ENCODE measurements around the gene NLRP1. TPM values are rescaled to one million over a fixed set of nuclear protein-coding genes. Genes with fewer than 3 reads are reported as not detected.

NLRP1 gene
- total and polyA plus RNA-seq, 9 donors, result 29.3 to 75.9 (median 59.5) TPM

DNA sequence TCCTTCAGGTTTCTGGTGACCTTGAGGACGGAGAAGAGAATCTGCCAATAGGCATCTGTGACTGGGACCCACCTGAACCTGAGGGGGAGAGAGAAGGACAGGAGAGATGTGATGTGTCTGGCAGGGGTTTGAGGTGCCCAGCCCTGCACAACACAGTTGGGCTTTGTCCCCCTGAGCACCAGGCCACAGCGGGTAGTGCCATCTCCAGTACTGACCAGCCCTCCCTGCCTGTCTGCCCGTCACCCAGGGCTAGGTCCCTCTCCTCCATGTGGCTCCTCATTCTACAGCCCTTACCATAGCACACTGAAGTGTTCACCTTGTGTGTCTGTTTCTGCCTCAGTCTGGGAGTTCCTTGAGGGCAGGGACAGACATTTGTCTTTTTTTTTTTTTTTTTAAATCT, 30.8 kb downstream of the NLRP1 start:
- WGBS, 3 donors, result 56 to 80% (median 75%) methylated on average over 3 of the region's 3 CpGs
- intact Hi-C loops (cut with DNase I), result no loop called here
- Histone ChIP-seq H3K27ac (no peak overlapping the region), H3K4me1 (ENCODE audit: insufficient read depth) (no peaks in the 10 kb centered on the region), H3K36me3 (no peaks in the 10 kb centered on the region), H3K9me3 (no peaks in the 10 kb centered on the region), H3K4me3 (no peak overlapping the region), H3K27me3 (no peaks in the 10 kb centered on the region)
- no peak for TF ChIP-seq EP300 (IDR thresholded peaks at IDR 0.05)
- TF ChIP-seq, protein P1, sequence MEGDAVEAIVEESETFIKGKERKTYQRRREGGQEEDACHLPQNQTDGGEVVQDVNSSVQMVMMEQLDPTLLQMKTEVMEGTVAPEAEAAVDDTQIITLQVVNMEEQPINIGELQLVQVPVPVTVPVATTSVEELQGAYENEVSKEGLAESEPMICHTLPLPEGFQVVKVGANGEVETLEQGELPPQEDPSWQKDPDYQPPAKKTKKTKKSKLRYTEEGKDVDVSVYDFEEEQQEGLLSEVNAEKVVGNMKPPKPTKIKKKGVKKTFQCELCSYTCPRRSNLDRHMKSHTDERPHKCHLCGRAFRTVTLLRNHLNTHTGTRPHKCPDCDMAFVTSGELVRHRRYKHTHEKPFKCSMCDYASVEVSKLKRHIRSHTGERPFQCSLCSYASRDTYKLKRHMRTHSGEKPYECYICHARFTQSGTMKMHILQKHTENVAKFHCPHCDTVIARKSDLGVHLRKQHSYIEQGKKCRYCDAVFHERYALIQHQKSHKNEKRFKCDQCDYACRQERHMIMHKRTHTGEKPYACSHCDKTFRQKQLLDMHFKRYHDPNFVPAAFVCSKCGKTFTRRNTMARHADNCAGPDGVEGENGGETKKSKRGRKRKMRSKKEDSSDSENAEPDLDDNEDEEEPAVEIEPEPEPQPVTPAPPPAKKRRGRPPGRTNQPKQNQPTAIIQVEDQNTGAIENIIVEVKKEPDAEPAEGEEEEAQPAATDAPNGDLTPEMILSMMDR (IDR thresholded peaks at IDR 0.05), result no peak
- no peak for TF ChIP-seq POLR2A (IDR thresholded peaks at IDR 0.05)
- no peak for DNase-seq

GRCh38 chr17:5552841-5553240, 31.5 kb downstream of the NLRP1 start:
- Histone ChIP-seq H3K4me1 (ENCODE audit: insufficient read depth) (no peaks in the 10 kb centered on the region), H3K9me3 (no peaks in the 10 kb centered on the region), H3K4me3 (no peak overlapping the region), H3K27ac (no peak overlapping the region), H3K27me3 (no peaks in the 10 kb centered on the region), H3K36me3 (no peaks in the 10 kb centered on the region)
- no peak for DNase-seq
- TF ChIP-seq EP300 (IDR thresholded peaks at IDR 0.05) (no peak), POLR2A (IDR thresholded peaks at IDR 0.05) (no peak)
- TF ChIP-seq, protein P1 (IDR thresholded peaks at IDR 0.05), result no peak
- intact Hi-C loops (cut with DNase I), result no loop called here

DNA sequence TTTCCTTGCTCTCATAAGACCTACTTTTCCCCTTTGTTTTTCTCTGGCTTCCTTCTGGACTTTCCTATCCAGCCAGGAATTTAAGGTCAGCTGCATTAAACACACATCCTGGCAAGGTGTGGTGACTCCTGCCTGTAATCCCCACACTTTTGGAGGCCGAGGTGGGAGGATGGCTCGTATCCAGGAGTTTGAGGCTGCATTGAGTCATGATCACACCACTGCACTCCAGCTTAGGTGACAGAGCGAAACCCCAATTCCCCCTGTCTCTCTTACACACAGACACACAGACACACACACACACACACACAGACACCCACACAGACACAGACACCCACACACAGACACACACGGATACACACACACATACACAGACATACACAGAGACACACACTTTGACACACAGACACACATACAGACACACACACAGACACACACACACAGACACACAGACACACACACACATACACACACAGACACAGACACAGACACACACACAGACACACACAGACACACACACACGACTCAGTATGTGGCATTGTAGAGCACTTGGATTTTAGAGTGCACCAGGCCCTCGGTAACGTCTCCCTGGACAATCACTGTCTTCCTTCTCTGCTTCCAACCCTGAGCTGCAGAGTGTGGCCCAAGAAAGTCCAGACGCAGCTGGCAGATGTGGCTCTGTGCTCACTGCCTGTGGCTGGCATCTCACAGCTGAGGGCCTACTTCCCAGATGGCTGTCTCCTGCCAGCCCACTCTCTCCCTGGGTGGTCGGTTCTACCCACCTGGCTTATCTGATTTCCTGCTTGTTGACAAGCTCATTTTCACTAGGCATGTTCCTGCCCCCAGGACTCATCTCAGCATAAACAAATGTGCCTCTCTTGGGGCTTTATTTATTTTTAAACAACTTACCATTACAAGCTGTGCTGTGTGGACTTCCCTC, 39.0 kb downstream of the NLRP1 start:
- Histone ChIP-seq H3K36me3 (no peaks in the 10 kb centered on the region), H3K4me3 (no peak overlapping the region), H3K27me3 (no peaks in the 10 kb centered on the region), H3K9me3 (no peaks in the 10 kb centered on the region), H3K27ac (no peak overlapping the region), H3K4me1 (ENCODE audit: insufficient read depth) (no peaks in the 10 kb centered on the region)
- TF ChIP-seq POLR2A (IDR thresholded peaks at IDR 0.05) (no peak), EP300 (IDR thresholded peaks at IDR 0.05) (no peak)
- TF ChIP-seq, protein P1 (IDR thresholded peaks at IDR 0.05), result no peak
- intact Hi-C loops (cut with DNase I), result no loop called here
- no peak for DNase-seq
- WGBS, 3 donors, result 62 to 68% (median 66%) methylated on average over 9 of the region's 9 CpGs

DNA sequence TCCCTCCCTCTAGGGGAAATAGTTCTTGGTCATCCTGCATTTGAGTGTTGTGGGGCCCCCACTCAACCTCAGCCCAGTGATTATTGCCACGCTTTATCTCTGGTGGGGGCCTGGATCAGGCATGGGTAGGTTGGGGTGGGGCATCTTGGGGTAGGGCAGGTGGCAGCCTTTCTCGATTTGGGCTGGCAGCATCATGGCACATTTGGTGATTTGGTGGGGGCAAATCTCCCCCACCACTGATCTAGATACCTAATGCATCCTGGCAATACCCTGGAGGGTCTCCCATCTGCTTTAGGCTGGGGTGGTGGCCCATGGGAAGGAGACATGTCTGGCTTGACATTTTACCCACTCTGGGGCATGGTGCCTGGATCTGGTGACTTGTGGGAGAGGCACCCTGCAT, 40.2 kb downstream of the NLRP1 start:
- TF ChIP-seq POLR2A (IDR thresholded peaks at IDR 0.05) (no peak), EP300 (IDR thresholded peaks at IDR 0.05) (no peak)
- TF ChIP-seq, protein P1 (IDR thresholded peaks at IDR 0.05), result no peak
- Histone ChIP-seq H3K4me3 (no peak overlapping the region), H3K27ac (no peak overlapping the region), H3K9me3 (no peaks in the 10 kb centered on the region), H3K36me3 (no peaks in the 10 kb centered on the region), H3K27me3 (no peaks in the 10 kb centered on the region), H3K4me1 (ENCODE audit: insufficient read depth) (no peaks in the 10 kb centered on the region)
- 77 to 100% (median 88%) methylated on average over 2 of the region's 2 CpGs for WGBS, 3 donors
- intact Hi-C loops (cut with DNase I), result no loop called here
- DNase-seq, result no peak
